ENCODE results near the gene ZNF620.
"Not testable (repeated sequence)": the region's sequence is repeated elsewhere in the genome, so short reads cannot be mapped to it uniquely, and the experiment has no call there.

ZNF620 gene

DNA sequence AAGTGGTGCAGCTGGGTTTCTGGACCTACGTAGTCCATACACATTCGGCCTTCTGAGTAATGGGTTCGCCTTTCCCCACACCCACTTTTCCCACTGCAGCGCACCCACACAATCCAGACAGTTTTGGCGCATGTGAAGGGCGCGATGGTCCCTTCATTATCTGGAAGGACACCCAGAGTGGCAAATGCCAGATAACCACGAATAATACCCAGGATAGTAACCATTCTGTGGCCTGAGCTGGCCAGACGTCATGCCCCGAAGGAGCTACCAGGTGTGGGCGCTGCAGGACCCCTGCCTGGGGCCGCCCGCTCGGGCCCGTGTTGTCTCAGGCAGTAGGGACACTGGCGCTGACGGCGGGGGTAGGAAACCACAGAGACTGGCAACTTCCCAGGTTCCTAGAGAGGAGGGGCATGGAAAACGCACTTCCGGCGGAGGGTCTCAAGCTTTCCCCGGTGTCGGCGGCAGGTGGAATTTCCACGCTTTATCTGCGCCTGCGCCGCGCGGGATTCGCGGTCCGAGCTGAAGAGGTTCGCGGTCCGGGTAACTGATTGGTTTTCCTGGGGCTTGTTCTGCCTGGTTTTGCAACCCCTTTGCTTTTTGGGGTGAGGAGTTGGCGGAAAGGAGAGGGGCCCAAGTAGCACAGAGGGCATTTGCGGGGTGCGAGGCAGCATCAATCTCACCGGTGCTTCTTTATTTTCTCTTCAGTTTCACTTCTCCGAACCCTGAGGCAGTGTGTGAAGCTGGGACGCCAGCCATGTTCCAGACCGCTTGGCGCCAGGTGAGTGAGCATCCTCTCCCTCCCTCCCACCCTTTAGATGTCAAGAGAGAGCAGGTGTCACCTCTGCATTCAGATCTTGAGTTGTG is at the start of gene ZNF620:
Gene ZNF620, plus strand, starts transcription at position 441 of the 864 bp plus-strand sequence. Its CDS starts 314 bp downstream, at position 755.
- DNase-seq, result peak; percentile 54

DNA sequence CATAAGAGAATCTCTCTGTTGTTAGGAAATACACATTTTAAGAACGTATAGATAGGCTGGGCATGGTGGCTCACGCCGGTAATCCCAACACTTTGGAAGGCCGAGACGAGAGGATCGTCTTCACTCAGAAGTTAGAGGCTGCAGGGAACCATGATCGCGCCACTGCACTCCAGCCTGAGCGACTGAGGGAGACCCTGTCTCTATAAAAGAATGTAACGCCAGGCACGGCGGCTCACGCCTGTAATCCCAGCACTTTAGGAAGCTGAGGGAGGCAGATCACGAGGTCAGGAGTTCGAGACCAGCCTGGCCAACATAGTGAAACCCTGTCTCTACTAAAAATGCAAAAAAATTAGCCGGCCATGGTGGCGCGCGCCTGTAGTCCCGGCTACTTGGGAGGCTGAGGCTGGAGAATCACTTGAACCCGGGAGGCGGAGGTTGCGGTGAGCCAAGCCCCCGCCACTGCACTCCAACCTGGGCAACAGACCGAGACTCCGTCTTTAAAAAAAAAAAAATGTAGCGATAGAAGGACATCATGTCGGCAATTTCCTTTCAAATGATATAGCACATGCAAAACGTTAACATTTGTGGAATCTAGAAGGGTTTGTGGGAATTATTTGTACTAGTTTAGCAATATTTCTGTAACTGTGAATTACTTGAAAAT is 49.4 kb upstream of the ZNF620 start:
- DNase-seq, result no peak

DNA sequence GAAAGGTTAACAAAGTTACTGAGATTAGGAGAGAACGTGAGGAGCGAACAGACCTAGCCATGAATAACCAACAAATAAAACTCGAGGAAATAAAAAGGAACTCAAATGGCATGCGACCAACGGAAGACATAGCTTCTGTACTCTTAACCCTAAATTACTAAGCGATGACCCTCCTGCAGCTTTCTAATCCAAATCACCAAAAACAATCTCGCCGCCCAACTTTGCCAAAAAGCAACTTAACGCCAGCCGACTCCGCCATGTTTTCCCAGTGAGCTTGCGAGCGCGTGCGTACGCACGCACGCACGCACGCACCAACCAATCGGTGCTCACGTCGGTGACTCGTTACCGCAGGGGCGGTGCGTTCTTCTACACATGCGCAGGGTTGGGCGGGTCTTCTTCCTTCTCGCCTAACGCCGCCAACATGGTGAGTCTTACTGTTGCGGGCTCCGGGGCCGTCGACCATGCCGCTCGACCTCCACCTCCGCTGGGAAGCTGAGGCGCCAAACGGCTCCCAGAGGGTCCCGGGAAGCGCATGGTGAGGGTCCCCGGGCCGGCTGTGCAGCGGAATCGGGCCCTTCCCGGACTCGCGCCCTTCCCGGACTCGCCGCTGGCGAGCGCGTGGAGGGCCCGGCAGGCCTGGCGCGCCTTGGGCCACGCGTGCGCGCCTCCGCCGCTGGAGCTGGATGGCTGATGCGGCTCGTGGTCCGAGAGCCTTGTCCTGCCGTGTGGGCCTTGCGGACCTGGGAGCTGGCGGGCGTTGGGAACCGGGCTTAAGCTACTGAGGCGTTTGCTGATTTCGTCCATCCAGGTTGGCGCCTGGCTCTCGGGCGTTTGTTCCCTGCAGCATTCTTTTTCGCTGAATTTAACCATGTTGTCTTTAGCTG is 48.7 kb upstream of the ZNF620 start, which contains the start of gene RPL14:
Gene RPL14, plus strand, starts transcription at position 400 of the 884 bp plus-strand sequence. Its CDS starts 133 bp downstream, at position 533.
- DNase-seq, result peak; percentile 97

DNA sequence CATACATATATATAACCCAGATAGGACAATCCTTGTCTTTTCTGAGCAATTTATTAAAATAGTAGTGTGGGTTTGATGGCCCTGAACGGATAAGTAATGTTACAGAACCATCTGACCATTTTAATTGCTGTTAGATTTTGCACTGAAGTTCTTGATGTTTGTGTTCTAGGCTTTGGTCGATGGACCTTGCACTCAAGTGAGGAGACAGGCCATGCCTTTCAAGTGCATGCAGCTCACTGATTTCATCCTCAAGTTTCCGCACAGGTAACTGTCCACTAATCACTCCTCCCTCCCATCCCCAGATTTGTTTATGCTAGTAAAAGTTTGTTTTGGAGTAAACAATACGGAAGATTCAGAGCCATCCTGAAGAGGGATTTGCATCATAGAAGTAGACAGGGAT is 47.4 kb upstream of the ZNF620 start:
- no peak for DNase-seq

DNA sequence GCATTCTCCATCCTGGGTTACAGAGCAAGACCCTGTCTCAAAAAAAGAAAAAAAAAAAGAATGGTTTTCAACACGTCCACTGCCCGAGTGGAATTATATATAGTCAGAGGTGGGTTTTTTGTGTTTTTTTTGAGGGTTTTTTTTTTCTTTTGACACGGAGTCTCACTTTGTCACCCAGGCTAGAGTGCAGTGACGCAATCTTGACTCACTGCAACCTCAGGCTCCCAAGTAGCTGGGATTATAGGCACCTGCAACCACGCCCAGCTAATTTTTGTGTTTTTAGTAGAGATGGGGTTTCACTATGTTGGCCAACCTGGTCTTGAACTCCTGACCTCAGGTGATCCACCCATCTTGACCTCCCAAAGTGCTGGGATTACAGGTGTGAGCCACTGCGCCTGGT is 45.4 kb upstream of the ZNF620 start:
- DNase-seq, result not testable (repeated sequence)

DNA sequence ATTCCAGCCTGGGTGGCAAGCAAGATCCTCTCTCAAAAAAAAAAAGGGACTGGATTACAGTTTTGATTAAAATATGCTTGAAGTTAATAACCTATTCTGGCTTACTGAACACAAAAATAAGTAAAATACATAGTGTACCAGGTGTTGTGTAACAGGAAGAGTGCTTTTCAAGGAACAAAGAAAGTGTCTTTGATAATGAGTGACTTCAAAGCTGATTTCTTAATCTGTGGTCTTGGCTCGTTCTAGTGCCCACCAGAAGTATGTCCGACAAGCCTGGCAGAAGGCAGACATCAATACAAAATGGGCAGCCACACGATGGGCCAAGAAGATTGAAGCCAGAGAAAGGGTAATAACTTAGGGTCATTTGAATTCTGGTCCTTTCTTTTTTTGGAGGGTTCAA is 44.7 kb upstream of the ZNF620 start:
- DNase-seq, result no peak

DNA sequence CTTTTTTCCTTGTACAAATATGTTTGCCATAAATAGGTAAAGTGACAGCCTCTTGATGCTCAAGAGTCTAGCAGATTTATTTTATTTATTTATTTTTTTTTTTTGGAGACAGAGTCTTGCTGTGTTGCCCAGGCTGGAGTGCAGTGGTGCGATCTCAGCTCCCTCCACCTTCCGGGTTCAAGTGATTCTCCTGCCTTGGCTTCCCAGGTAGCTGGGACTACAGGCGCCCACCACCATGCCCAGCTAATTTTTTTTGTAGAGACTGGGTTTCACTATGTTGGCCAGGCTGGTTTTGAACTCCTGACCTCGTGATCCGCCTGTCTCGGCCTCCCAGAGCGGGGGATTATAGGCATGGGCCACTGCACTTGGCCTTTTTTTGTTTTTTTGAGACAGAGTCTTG is 43.0 kb upstream of the ZNF620 start:
- not testable (repeated sequence) for DNase-seq

DNA sequence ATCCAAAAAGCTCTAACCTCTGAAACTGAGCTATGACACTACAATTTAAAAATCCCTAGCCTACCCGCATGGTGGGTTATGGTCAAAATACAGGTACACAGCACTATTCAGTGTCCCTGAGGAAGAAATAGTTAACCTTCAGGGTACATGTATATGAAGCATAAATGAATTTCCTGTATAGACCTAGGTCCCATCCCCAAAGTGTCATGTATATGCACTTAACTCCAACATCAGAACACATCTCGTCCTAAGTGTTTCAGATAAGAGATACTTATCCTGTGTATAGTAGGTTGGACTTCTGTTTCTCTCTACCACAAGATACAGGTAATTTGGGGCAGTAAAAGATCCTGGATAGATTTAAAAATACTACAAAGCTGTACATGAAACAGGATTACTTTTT is 42.3 kb upstream of the ZNF620 start:
- no peak for DNase-seq

DNA sequence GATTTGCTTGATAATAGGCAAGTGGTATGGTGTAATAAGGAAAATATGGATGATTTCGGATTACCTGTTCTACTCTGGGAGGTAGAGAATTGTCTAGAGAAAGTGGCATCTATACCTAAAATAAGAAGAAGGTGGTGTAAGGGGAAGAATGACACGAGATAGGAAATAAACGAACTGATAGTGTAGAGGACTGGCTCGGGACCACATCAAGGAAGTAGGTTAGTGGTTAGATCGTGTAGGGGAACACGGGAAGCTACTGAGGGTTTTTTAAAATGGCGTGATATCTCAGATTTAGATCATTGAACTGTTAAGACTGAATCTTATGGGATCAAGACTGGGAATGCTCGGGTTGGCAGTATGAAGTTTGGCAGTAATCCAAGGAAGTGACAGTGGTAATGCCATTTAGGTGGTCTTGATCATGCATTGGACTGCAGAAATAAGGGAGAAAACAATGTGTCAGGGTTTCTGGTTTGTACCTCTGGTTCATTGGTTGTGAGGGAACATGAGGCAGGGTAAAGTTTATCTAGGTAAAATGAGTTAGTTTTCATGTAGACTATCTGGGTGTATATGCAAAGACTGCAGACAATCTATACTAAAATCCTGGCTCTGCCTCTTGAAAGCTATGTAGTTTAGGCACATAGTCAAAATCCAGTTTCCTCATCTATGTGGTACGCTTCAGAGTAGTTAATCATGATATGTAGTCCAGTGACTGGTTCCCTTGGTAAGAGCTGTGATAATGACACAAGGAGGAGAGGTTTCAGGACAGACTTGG is 41.3 kb upstream of the ZNF620 start:
- DNase-seq, result no peak

DNA sequence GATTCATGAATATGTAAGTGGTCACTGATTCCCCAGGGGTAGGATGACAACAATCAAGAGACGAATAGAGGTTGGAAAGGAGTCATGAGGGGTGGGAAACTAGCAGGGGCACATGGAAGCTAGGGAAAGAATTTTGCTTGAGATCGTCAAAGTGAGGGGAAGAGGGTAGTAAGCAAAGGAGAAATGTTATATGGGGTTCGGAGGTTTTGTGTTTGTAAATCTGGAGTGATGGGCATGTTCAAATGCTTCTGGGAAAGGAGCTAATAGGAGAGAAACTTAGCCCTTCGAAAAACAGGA is 40.8 kb upstream of the ZNF620 start:
- DNase-seq, result no peak

DNA sequence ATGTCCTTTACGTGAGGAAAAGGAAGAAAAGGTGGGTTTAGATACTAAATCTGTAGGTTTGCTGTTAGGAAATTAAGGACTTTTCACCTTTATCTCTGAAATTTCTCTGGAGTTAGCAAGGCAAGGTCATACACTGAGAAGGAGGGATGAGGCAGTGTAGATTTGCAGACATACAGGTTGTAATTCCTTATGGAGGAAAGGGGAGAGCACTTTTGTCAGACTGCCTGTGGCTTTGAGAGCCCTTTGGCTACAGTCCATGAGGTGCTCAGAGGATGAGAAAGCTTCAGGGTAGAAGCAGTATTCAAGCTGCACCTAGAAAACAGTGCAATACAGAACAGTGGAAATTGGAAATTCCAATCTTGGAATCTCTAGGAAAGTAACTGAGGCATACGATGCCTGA is 40.4 kb upstream of the ZNF620 start:
- no peak for DNase-seq

DNA sequence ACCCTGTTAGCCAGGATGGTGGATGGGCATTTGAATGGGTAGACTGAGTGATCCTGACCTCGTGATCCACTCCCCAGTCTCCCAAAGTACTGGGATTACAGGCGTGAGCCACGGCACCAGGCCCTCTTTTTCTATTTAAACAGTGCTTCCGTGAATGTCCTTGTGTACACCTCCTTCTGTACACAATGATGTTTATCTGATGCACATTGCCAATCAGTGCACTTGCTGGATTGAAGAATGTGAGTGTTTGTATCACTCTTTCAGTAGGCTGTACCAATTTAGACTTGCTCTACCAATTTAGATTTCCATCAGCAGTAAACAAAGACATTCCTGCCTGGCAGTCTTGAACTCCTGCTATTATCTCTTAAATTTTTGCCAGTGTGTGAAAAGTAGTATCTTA is 37.8 kb upstream of the ZNF620 start:
- DNase-seq, result no peak

DNA sequence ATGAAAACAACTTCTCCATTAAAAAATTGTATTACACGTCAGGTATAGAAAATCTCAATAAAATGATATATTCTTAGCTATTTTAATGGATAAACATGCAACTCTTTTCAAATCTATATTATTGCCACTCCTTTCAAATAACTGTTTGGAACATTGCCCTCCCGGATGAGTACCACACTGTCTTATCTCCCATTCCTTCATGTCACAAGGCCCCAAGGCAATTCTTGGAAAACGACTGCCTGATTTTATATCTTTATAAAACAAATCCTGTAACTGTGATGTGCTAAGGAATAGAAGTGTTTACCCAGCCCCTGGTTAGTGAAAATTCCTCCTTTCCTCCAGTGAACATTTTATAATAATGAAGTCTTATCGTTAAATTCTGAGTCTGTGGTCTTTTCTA is 35.1 kb upstream of the ZNF620 start:
- DNase-seq, result no peak

DNA sequence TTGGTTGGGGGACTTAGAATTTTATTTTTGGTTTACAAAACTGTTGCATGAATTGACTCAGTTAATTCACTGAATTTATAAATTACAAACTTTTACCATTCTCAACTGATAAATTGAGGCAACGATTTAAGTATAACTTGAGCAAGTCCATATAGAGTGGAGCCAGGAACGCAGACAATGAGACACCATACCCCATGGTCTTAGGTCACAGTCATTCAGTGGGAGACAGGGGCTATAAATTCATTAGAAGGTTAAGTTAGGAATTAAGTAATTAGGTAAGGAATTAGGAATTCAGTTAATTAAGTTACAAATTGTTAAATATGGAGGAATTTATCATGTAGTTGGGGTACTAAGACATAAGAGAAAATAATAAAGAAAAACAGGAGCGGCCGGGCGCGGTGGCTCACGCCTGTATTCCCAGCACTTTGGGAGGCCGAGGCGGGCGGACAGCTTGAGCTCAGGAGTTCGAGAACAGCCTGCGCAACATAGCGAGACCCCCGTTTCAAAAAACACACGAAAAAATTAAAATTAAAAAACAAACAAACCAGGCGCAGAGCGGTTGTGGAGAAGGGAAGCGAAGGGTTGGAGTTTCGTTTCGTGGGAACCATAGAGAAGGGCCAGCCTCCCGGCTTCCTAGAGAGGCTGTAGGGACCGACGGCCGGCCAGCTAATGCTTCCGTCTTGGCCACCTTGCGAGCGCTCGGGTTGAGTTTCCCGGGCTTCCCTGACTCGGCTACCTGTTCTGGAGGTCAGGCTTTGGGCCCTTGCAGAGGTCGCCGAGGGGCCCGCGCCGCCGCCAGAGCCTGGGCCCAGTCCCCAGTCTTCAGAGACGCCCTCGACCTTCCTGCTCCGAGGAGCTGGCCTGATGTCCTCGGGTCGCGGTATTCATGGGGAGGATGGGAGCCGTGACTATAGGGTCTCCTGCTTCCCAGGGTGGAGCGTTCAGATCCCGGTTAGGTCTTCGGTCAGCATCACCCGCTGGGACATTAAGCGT is 29.1 kb upstream of the ZNF620 start, which contains the start of gene ZNF619:
Gene ZNF619, plus strand, starts transcription at position 645 of the 993 bp plus-strand sequence. CDS start 858 bp downstream, outside the sequence.
- peak; percentile 41 for DNase-seq

DNA sequence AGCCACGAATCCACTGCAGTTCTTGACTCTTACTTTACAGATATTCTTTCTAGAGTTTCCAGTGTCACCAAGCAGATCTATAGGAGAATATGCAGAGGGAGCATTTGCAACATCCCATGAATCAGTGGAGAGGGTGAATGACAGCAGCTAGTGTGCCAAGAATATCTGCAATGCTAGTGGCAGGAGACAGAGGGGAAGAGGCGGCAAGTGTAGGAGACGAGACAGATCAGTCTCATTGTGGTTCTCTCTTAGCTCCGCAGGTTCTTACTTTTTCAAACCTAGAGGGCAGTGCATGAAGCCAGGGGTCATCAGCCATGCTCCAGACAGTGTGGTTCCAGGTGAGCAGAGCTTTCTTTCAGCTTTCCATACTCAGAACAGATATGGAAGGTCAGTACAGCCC is 28.2 kb upstream of the ZNF620 start:
- no peak for DNase-seq

DNA sequence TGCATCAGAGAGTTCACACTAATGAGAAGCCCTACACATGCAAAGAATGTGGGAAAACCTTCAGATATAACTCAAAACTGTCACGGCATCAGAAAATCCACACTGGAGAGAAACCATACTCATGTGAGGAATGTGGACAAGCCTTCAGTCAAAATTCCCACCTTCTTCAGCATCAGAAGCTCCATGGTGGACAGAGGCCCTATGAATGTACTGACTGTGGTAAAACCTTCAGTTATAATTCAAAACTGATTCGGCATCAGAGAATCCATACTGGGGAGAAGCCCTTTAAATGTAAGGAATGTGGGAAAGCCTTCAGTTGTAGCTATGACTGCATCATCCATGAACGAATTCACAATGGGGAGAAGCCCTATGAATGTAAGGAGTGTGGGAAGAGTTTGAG is 18.7 kb upstream of the ZNF620 start:
- no peak for DNase-seq

DNA sequence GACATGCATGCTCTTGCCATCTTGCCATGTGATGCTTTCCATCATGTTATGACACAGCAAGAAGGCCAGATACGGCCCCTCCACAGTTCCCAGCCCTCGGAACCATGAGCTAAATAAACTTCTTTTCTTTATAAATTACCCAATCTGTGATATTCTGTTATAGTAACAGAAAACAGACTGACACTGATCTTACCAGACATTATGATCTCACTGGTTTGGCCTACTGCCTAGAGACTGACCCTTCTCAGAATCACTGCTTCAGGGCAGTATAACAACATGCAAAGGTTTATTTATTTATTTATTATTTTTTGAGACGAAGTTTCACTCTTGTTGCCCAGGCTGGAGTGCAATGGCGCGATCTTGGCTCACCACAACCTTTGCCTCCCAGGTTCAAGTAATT is 14.9 kb upstream of the ZNF620 start:
- no peak for DNase-seq

DNA sequence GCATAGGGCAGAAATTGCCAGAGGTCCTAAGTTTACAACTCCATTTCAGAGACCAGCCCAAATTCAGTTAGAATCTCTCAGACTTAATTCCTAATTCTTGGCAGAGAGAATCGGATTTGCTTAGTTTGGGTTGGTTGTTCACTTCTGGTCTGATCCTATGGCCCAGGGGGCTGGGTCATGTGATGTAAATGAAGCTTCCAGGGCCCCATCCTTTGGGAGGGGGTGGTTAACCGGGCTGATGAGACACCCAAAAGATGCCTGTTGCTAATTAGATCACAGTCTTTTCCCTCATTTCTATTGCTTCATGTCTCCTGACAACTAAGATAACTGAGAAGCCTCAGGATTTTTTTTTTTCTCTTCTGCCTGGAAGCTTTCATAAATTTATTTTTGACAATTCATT is 11.1 kb upstream of the ZNF620 start:
- DNase-seq, result no peak

DNA sequence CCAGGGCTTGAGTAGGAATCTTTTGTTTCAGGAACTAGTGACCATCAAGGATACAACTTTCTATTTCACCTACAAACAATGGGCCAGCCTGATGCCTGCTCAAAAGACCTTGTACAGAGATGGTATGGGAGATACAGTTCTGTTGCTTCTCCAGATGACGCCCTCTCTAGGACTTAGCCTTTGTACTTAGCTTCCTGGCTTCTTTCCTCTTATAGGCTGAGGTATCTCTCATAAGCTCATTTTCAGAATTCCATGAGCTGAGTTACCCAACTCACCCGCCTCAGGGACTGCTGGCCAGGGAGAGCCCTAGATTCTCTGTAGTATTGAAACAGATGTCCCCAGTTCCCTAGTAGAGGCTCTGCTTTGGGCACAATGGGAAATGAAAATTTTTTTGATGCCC is 8.6 kb upstream of the ZNF620 start:
- DNase-seq, result no peak

DNA sequence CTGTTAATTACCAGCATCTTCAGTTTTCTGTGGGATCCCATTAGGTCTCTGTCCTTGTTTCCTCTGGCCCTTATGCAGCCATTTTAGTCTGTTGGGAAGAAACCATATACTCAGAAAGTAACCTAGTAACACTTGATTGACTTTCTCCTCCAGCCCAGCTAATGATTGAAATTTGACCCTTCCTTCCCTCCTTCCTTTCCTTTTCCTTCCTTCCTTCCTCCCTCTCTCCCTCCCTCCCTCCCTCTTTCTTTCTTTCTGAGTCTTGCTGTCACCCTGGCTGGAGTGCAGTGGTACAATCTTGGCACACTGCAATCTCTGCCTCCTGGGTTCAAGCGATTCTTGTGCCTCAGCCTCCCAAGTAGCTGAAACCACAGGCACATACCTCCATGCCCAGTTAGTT is 5.9 kb upstream of the ZNF620 start:
- DNase-seq, result no peak

DNA sequence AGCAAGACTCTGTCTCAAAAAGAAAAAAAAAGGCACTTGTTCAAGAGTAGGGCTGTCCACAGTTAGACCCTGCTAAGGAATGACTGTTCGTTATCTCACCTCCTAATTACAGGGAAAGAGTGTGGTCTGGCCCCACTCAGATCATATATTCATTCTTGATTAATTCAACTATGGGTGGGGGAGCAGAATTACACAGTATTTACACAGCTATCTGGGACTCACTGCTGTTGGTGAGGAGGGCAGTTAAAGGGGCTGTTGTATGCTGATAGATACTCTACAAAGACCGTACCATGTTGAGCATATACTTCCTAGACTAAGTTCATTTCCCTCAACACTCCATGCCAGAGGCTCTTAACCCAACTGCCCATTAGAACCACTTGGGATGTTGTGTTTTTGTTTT is 3.8 kb upstream of the ZNF620 start:
- no peak for DNase-seq

Data from stimulated activated CD4-positive, alpha-beta T cell treated with anti-CD3 and anti-CD28 coated beads, Interleukin-4, amount 100 ng/mL, for 24 hours (primary cell).